Suppressor macrophage (primary cell): ENCODE results near the gene HRH2.
A peak's percentile ranks its signal among the peaks of the same experiment; 100 is the strongest.
"Not testable (repeated sequence)": the region's sequence is repeated elsewhere in the genome, so short reads cannot be mapped to it uniquely, and the experiment has no call there.

Experiments
- DNase-seq, 4 experiments: peaks; one replicate each; pipeline ENCODE4 v3.0.0-alpha.2; 2020 to 2022

The HRH2 gene

DNA sequence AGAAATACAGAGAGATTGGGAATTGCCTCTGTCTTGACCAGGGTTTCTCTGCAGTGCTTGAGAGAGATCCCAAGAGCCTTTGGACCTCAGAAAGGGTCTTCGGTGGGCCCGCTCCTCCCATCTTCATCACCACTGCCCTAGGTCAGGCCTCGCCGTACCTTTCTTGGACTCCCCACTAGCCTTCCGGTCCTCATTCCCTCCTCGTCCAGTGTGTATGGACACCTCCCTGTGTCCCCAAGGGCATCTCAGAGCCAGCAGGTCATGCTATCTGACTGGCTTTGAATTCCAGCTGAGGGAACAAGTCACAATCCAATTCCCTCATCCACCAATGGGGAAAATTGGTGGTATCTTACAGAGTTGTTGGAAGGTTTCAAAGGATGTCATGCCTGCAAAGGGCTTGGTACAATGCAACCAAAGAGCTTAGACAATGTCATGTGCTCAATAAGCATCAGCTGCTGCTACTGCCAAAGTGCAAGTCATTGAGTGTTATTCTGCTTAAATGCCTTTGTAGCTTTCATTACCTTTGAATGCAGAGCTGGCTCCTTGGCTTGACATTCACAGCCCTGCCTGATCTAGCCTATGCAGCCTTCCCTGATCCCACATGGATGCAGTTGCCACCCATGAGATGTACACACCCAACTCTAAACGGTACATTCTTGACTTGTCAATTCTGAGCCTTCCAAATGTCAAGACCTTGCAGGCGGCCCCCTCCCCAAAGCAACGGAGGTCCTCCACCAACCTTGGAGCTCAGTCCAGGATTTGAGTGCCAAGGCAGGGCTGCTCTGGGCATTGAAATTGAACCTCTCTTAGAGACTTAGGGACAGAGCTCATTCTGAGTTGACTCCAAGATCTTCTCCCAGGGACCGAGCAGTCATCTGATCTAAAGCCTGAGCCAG lies 58.0 kb downstream of the HRH2 start:
- no peak for DNase-seq

DNA sequence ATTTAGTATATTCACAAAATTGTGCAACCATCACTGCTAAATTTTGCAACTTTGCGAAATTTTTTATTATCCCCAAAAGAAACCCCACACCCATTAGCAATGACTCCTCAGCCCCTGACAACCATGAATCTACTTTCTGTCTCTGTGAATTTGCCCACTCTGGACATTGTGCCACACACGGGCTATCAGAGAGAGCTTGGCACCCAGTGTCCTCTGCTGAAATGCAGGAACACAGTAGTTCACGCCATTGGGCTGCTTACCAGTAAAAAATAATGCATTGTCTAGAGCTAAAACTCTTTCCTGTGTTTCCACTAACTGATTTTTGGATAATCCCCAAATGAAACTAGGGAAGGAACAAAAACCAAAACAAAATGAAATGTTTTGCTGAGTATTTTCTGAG lies 60.0 kb downstream of the HRH2 start:
- DNase-seq = no peak

DNA sequence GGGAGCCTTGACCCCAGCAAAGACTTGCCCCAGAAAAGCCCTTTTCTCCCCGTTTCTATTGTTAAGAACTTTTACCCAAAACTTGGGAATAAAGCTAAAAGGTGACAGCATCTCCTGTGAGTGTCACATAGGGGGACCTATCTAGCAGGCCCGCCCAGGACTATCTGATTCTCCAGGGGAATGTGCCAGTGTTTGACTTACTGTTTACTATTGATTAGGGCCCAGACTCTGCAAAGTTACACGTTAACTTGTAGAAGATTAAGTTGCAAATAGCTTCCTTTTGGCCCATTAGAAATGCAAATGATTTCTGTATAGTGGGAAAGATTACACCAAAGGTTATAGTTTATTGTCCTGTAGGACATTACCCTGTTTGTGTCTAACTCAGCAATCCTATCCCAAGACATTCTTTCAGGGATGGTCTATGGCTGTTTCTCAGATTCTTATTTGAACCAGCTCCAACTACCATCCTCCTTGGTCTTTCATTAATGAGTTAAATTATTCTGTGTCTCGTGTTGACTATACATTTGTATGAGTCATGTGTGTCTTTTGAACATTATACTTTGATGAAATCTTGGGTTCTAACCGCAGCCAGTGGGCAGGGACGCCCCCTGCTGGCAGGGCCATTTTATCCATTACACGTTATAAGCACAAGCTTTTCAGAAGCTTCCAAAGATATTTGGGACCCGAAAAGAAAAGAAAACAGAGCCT lies 60.7 kb downstream of the HRH2 start:
- DNase-seq = peak; percentile 70 to 89 (median 82)

- DNase-seq = not testable (repeated sequence)
These were observed 61.2 kb downstream of the HRH2 start for GRCh38 chr5:175719109-175719432.

- peak; percentile 12 to 50 (median 41) for DNase-seq
These were observed 66.7 kb downstream of the HRH2 start for GRCh38 chr5:175724314-175725275.

- DNase-seq = no peak
These were observed 70.4 kb downstream of the HRH2 start for GRCh38 chr5:175728316-175728715.

DNA sequence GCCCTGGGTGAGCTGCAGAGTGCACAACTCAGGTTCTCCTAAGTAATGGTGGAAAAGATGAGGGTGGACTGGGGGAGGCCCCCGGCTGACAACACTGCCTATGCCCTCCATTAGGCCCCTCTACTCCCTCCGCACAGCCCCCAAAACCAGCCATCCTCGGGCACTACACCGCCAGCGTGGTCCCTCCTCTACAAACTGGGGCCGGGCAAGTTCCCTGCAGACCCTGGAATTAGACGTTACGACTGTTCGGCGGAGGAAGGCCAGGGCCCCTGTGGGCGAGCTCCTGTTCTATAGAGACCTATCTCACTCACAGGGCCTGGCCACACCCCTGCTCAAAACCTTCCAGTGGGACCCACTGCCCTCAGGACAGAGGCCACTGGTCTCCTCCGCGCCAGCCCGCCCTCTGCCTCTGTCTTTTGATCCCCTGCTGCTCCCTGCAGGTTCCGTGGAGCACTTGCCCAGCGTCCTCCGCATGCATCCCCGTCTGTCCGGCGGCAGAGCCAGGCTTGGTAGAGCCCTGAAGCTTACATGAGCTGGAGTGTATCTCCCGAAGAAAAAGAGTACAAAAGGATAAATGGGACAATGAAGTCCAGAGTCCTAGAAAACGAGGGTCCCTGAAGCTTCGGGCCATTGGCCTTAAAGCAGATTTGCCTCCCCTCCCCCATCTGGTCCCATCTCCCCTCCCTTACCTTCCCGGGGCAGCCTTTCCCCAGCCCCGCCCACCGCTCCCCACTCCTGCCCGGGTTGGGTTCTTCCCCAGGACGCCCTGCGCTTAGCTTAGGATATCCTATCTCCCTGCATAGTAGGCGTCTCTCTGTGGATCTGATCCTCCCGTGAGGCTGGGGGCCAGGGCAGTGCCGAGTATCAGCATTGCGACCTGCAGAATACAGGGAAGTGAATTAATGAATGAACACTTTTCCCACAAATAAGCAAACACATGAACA lies 71.3 kb downstream of the HRH2 start:
- peak in 2 of 4 experiments; percentile 8 to 15 for DNase-seq

- DNase-seq = peak; percentile 90 to 94 (median 92)
These were observed 72.0 kb downstream of the HRH2 start for GRCh38 chr5:175729829-175730277.

- DNase-seq = no peak
These were observed 73.3 kb downstream of the HRH2 start for GRCh38 chr5:175731172-175731571.

- DNase-seq = no peak
These were observed 74.0 kb downstream of the HRH2 start for GRCh38 chr5:175731756-175732465.

DNA sequence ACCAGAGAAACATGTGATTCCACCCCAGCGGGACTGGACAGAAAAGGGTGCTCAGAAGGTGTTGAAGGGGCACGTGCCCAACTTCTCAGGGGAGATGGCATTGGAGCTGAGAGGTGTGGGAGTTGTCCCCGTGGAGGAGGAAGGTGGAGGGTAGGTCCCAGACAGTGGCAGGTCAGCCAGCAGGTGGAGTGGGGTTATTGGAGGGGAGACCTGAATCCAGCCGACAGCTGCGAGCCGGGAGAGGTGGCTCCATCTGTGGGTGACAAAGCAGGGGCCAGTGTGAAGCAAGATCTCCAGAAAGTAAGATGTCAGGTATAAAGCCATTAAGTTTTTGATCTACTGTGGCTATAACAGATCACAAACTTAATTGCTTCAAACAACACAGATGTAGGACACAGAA lies 75.1 kb downstream of the HRH2 start:
- DNase-seq = no peak

DNA sequence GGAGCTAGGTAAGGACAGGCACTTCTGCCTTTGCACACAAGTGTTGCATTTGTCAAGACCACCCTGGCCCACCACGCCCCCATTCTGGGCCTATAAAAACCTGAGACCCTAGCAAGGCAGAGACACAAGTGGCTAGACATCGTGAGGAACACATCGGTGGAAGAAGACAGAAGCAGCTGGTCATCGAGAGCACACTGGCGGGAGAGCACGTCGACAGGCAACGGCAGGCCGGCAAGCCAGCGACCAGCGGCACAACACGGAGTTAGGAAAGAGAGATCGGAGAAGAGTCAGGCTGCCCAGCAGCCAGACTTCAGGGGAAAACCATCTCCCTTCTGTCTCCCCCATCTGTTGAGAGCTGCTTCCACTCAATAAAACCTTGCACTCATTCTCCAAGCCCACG lies 76.1 kb downstream of the HRH2 start:
- DNase-seq = no peak

DNA sequence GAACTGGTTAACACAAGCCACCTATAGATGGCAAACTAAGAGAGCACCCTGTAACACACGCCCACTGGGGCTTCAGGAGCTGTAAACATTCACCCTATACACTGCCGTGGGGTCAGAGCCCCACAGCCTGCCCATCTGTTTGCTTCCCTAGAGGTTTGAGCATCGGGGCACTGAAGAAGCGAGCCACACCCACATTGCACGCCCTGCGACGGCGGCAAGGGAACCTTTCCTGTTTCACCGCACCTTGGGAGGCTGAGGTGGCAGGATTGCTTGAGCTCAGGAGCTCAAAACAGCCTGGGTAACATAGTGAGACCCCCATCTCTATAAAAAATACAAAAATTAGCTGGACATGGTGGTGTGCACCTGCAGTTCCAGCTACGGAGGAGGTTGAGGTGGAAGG lies 76.6 kb downstream of the HRH2 start:
- DNase-seq = no peak

- DNase-seq = no peak
These were observed 77.8 kb downstream of the HRH2 start for GRCh38 chr5:175735701-175736100.

GRCh38 chr5:175736652-175737051 lies 78.8 kb downstream of the HRH2 start:
- no peak for DNase-seq

DNA sequence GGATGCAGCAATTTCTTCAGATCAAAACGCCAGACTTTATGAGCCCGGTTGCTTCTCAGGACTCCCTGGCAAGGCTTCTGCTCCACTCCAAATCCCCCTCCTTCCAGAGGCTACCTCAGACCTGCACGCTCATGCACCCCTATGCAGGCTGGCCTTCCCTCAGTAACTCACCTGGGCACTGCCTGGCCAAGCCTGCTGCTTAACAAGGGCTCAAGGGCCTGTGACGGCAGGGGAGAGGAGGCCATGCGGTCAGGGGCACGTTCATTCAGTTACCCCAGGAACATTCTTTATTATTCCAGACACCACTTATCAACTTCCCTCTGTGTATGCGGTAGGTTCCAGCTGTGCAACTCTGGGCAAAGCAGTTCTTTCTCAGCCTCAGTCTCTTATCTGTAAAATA lies 79.6 kb downstream of the HRH2 start:
- no peak for DNase-seq

DNA sequence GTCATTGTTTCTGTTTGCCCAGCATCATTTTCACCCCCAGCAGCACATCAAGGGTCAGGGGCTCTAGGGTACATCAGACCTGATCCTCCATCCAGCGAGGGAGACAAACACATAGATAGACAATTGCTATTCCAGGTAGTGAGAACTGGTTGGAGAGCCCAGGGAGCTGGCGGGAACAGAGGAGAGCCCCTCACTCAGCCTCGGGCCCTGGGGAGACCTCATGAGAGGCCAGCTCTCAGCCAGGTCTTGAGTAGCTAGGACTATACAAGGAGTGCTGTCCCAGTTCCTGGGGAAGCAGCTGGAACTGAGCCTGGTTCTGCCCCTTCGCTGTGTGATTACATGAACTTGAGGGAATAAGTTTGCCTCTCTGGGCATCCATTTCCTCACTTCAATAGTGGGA lies 80.3 kb downstream of the HRH2 start:
- DNase-seq = no peak

- DNase-seq = no peak
These were observed 80.8 kb downstream of the HRH2 start for GRCh38 chr5:175738602-175739133.

DNA sequence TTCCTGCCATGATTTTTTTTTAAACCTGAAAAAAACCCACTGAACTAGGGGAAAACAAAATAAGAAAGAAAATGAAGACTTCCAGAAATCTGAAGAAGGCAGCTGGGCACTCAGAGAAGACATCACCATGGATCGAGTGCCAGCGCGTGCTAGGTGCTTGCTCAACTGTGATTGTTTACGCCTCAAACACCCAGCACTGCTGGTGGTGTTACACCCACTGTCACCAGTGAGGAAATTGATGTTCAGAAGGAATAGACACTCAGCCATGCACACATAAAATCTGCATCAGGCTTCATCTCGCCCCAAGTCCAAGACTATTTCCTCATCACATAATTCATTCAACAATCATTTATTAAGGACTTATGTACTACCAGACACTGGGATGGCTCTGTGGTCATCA lies 82.1 kb downstream of the HRH2 start:
- no peak for DNase-seq

DNA sequence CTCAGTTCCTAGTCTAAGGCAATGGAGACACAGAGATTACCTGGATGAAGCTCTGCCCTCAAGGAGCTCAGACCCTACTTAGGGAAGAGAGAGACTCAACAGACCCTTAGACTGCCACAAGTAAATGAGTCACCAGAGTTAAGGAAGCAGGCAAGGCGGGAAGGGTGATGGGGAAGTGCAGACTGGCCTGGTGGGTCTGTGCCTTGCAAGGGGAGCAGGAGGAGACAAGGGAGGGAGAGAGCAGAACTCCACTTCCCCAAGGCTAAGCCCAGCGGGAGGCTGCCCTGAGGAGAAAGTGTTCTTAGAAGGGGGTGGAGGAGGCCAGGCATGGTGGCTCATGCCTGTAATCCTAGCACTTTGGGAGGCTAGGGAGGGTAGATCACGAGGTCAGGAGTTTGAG lies 83.7 kb downstream of the HRH2 start:
- peak; percentile 52 to 72 (median 69) for DNase-seq
